Peyer's patch (tissue), 4 donors: ENCODE data around the gene ARHGEF12.

ENCODE experiments used
- POLR2A ChIP-seq, 2 donors: fragments of 450-650 bp; IDR thresholded peaks; one replicate each; pipeline ENCODE4 v1.5.1; 2017; ENCODE audit warnings: antibody characterized with exemption in 2 of 2, mild to moderate bottlenecking in 2 of 2, moderate library complexity in 2 of 2
- TF ChIP-seq, protein P1 (sequence below), 6 experiments: fragments of 450-650 bp in 4 of 6; fragments of 200-600 bp in 2 of 6; sonication (generic) in 1 of 6; IDR thresholded peaks; one replicate each; pipeline ENCODE4 v1.5.1; 2017 to 2019; ENCODE audit warnings: antibody characterized with exemption in 6 of 6, mild to moderate bottlenecking in 3 of 6, moderate library complexity in 1 of 6

DNA sequence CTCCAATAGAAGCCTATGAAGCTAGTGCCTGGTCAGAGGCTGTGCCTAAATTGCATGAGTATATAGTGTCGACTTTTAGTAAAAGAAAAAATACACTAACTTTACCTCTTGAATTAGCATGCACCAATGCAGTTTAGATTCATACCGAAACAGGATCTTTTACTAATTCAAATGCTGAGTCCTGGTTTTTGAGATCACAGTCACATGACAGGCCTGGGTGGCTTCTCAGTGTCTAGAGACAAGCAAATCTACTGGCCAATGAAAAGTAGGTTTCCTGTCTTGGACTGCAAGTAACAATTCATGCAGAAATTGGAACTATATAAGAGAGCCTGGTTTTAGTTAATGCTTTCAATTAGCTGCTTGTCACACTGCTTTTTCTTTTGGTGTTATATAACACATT, 7.2 kb downstream of the ARHGEF12 start:
- TF ChIP-seq, protein P1, sequence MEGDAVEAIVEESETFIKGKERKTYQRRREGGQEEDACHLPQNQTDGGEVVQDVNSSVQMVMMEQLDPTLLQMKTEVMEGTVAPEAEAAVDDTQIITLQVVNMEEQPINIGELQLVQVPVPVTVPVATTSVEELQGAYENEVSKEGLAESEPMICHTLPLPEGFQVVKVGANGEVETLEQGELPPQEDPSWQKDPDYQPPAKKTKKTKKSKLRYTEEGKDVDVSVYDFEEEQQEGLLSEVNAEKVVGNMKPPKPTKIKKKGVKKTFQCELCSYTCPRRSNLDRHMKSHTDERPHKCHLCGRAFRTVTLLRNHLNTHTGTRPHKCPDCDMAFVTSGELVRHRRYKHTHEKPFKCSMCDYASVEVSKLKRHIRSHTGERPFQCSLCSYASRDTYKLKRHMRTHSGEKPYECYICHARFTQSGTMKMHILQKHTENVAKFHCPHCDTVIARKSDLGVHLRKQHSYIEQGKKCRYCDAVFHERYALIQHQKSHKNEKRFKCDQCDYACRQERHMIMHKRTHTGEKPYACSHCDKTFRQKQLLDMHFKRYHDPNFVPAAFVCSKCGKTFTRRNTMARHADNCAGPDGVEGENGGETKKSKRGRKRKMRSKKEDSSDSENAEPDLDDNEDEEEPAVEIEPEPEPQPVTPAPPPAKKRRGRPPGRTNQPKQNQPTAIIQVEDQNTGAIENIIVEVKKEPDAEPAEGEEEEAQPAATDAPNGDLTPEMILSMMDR (IDR thresholded peaks at IDR 0.05), result no peak
- no peak for TF ChIP-seq POLR2A (IDR thresholded peaks at IDR 0.05)
